Sigmoid colon (tissue), 7 donors: ENCODE results near the gene CHL1. TPM values are rescaled to one million over a fixed set of nuclear protein-coding genes. Genes with fewer than 3 reads are reported as not detected.

ENCODE experiments used
- DNase-seq: peaks from one replicate; pipeline ENCODE4 v3.0.0-alpha.2; 2019
- H3K27ac ChIP-seq, 4 donors: fragments of 200-600 bp; sonication (generic); one replicate each; pipeline ENCODE4 v1.5.1; 2016 to 2019; ENCODE audit warnings: mild to moderate bottlenecking in 1 of 4
- H3K27me3 ChIP-seq, 3 donors: fragments of 200-600 bp; sonication (generic); one replicate each; pipeline ENCODE4 v1.5.1; 2019; ENCODE audit warnings: mild to moderate bottlenecking in 1 of 3
- H3K36me3 ChIP-seq, 4 donors: fragments of 200-600 bp; sonication (generic); one replicate each; pipeline ENCODE4 v1.5.1; 2016 to 2019
- H3K4me1 ChIP-seq, 4 donors: fragments of 200-600 bp; sonication (generic); one replicate each; pipeline ENCODE4 v1.5.1; 2017 to 2019
- H3K4me3 ChIP-seq, 4 donors: fragments of 200-600 bp; sonication (generic); one replicate each; pipeline ENCODE4 v1.5.1; 2017 to 2019; ENCODE audit warnings: mild to moderate bottlenecking in 2 of 4, moderate library complexity in 1 of 4
- H3K9me3 ChIP-seq, 4 donors: fragments of 200-600 bp in 3 of 4; sonication (generic) in 3 of 4; one replicate each; pipeline versions ENCODE4 v1.5.1 to v1.6.1; 2013 to 2019
- EP300 ChIP-seq, 4 donors: sonication (generic); formaldehyde crosslinking; IDR thresholded peaks; one replicate each; pipeline ENCODE4 v1.6.1; 2017; ENCODE audit warnings: antibody characterized with exemption in 4 of 4
- POLR2A ChIP-seq, 2 donors: fragments of 450-650 bp; IDR thresholded peaks; one replicate each; pipeline ENCODE4 v1.6.1; 2016; ENCODE audit warnings: antibody characterized with exemption in 2 of 2, mild to moderate bottlenecking in 2 of 2, moderate library complexity in 2 of 2
- POLR2AphosphoS5 ChIP-seq, 4 donors: sonication (generic); formaldehyde crosslinking; IDR thresholded peaks; one replicate each; pipeline ENCODE4 v1.6.1; 2017; ENCODE audit warnings: antibody characterized with exemption in 4 of 4
- WGBS, 2 donors: extraction: QIAGEN DNeasy Blood & Tissue Kit; methylation state at CpG; one replicate each; pipeline ENCODE4 v1.1.7; 2013; 5-methylcytosine and 5-hydroxymethylcytosine counted together
- intact Hi-C: fragments of 100-400 bp; cut with DNase I; formaldehyde crosslinking; loops from one replicate; pipeline ENCODE4 v1.15.1; 2023
- polyA plus RNA-seq, 3 donors: library from polyadenylated mRNA; stranded (reverse); fragments of 200-250 nt; gene quantifications; one replicate each; pipeline ENCODE4 v1.2.3, GENCODE V29; 2013
- total RNA-seq, 4 donors: library from RNA; depleted of rRNA; stranded (reverse); fragments of >200 nt; gene quantifications; one replicate each; pipeline ENCODE4 v1.1.0, GENCODE V29; 2016
- TF ChIP-seq, protein P1 (sequence below), 4 experiments: fragments of 450-650 bp in 3 of 4; fragments of 200-600 bp in 1 of 4; IDR thresholded peaks; one replicate each; pipeline ENCODE4 v1.5.1; 2016 to 2019; ENCODE audit warnings: antibody characterized with exemption in 4 of 4, mild to moderate bottlenecking in 3 of 4, moderate library complexity in 2 of 4
- donor health status: healthy with polysubstance abuse.
- donor health status: Bipolar disorder and iron deficiency.
- donor health status: healthy.

The CHL1 gene
- total and polyA plus RNA-seq, 7 donors, result 0.46 to 86.7 (median 29.1) TPM

GRCh38 chr3:264394-265156 is 68.0 kb downstream of the CHL1 start:
- H3K4me1 ChIP-seq, result no peaks in the 10 kb centered on the region
- WGBS, 2 donors, result 57 to 66% methylated on average over 9 of the region's 9 CpGs
- TF ChIP-seq POLR2A (IDR thresholded peaks at IDR 0.05) (no peak), POLR2AphosphoS5 (IDR thresholded peaks at IDR 0.05) (no peak), EP300 (IDR thresholded peaks at IDR 0.05) (no peak)
- TF ChIP-seq, protein P1, sequence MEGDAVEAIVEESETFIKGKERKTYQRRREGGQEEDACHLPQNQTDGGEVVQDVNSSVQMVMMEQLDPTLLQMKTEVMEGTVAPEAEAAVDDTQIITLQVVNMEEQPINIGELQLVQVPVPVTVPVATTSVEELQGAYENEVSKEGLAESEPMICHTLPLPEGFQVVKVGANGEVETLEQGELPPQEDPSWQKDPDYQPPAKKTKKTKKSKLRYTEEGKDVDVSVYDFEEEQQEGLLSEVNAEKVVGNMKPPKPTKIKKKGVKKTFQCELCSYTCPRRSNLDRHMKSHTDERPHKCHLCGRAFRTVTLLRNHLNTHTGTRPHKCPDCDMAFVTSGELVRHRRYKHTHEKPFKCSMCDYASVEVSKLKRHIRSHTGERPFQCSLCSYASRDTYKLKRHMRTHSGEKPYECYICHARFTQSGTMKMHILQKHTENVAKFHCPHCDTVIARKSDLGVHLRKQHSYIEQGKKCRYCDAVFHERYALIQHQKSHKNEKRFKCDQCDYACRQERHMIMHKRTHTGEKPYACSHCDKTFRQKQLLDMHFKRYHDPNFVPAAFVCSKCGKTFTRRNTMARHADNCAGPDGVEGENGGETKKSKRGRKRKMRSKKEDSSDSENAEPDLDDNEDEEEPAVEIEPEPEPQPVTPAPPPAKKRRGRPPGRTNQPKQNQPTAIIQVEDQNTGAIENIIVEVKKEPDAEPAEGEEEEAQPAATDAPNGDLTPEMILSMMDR (IDR thresholded peaks at IDR 0.05), result no peak
- intact Hi-C loops, result no loop called here
- no peak overlapping the region for H3K27ac ChIP-seq
- H3K4me3 ChIP-seq, result no peak overlapping the region
- no peak for DNase-seq
- H3K27me3 ChIP-seq, result no peaks in the 10 kb centered on the region
- H3K9me3 ChIP-seq, result no peaks in the 10 kb centered on the region
- H3K36me3 ChIP-seq, result no peaks in the 10 kb centered on the region

DNA sequence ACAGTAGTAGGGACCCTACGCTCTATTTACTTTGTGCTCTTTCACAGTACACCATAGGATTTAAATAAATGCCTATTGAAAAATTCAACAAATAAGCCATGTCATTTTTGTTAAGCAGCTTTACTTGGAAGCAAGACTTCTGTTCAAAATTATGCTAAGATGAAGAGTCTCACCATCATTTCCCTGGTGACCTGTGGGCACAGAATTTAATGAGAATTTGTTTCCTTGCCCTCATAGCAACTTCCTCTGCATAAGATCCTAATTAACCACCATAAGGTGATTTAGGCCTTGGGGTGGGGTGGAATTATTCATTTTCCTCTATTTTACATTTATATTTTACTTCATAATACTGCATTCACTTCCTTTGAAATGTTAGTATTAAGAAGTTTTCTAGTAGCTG is 70.5 kb downstream of the CHL1 start:
- WGBS, 2 donors, result 93 to 99% methylated on average over 1 of the region's 1 CpG
- TF ChIP-seq POLR2AphosphoS5 (IDR thresholded peaks at IDR 0.05), result no peak
- no peak for TF ChIP-seq POLR2A (IDR thresholded peaks at IDR 0.05)
- TF ChIP-seq, protein P1 (IDR thresholded peaks at IDR 0.05), result no peak
- TF ChIP-seq EP300 (IDR thresholded peaks at IDR 0.05), result no peak
- no peaks in the 10 kb centered on the region for H3K36me3 ChIP-seq
- no peak overlapping the region for H3K4me3 ChIP-seq
- intact Hi-C loops, result no loop called here
- H3K27me3 ChIP-seq, result no peaks in the 10 kb centered on the region
- H3K9me3 ChIP-seq, result no peaks in the 10 kb centered on the region
- no peak overlapping the region for H3K27ac ChIP-seq
- DNase-seq, result no peak
- H3K4me1 ChIP-seq, result no peaks in the 10 kb centered on the region

DNA sequence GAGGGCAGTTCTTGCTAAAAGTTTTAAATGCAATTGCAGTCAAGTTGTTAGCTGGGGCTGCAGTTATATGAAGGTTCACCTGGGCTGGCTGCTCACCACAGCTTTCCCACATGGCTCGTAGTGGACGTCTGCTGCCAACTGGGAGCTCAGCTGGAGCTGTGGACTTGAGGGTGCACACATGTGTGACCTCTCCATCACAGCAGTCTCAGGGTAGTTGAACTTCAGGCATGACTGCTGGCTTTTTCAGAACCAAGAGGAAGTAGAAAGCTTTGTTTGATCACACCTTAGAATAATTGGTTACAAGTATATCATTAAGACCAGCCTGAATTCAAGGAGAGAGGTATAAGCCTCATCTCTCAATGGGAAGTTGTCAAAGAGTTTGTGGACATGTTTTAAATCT is 74.1 kb downstream of the CHL1 start:
- H3K9me3 ChIP-seq, result no peaks in the 10 kb centered on the region
- intact Hi-C loops, result no loop called here
- WGBS, 2 donors, result 76 to 83% methylated on average over 2 of the region's 2 CpGs
- no peak overlapping the region for H3K4me3 ChIP-seq
- DNase-seq, result no peak
- no peak overlapping the region for H3K27ac ChIP-seq
- TF ChIP-seq POLR2AphosphoS5 (IDR thresholded peaks at IDR 0.05) (no peak), EP300 (IDR thresholded peaks at IDR 0.05) (no peak), POLR2A (IDR thresholded peaks at IDR 0.05) (no peak)
- TF ChIP-seq, protein P1 (IDR thresholded peaks at IDR 0.05), result no peak
- H3K4me1 ChIP-seq, result no peaks in the 10 kb centered on the region
- no peaks in the 10 kb centered on the region for H3K36me3 ChIP-seq
- H3K27me3 ChIP-seq, result no peaks in the 10 kb centered on the region

- intact Hi-C loops, result no loop called here
- Histone ChIP-seq H3K4me1 (no peaks in the 10 kb centered on the region), H3K27me3 (no peaks in the 10 kb centered on the region), H3K4me3 (no peak overlapping the region), H3K27ac (no peak overlapping the region), H3K9me3 (no peaks in the 10 kb centered on the region), H3K36me3 (no peaks in the 10 kb centered on the region)
- no peak for TF ChIP-seq POLR2A (IDR thresholded peaks at IDR 0.05)
- WGBS, 2 donors, result 33 to 69% methylated on average over 2 of the region's 2 CpGs
- no peak for DNase-seq
These were observed 78.4 kb downstream of the CHL1 start for GRCh38 chr3:274927-275326.

DNA sequence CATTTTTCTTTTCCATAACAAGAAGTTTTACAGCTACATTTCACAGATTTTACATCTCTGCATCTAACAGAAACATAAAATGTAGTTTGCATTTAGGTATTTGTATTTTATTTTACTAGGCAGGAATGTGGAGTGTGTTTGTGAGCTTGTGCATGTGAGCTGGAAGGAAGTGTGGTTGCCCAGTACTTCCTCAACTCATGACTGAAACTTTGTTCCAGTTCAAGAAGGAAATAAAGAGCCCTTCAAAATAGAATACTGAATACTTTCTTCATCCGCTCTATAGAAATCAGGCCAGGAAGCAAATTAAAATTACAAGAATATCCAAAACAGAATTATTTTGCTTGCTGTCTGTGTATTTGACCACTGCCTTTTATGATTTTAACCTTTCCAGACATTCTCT is 81.3 kb downstream of the CHL1 start:
- no peaks in the 10 kb centered on the region for H3K36me3 ChIP-seq
- H3K4me3 ChIP-seq, result no peak overlapping the region
- TF ChIP-seq POLR2AphosphoS5 (IDR thresholded peaks at IDR 0.05) (no peak), EP300 (IDR thresholded peaks at IDR 0.05) (no peak), POLR2A (IDR thresholded peaks at IDR 0.05) (no peak)
- TF ChIP-seq, protein P1 (IDR thresholded peaks at IDR 0.05), result no peak
- WGBS, 2 donors, result 42 to 83% methylated on average over 1 of the region's 1 CpG
- no peak overlapping the region for H3K27ac ChIP-seq
- no peaks in the 10 kb centered on the region for H3K9me3 ChIP-seq
- DNase-seq, result no peak
- no peaks in the 10 kb centered on the region for H3K27me3 ChIP-seq
- intact Hi-C loops, result no loop called here
- no peaks in the 10 kb centered on the region for H3K4me1 ChIP-seq
